A549 treated with Hydrocortisone at 1 μM for 4 hours (cell line): Measurements from ENCODE around the gene RAN. TPM values are rescaled to one million over a fixed set of nuclear protein-coding genes. Genes with fewer than 3 reads are reported as not detected.

Source experiments
- total RNA-seq: library from RNA; stranded (reverse); fragments of 200-300 nt; extraction: Qiagen RNA extraction; gene quantifications from 5 replicates; pipeline ENCODE4 v1.2.3, GENCODE V29; 2022

The RAN gene
- 1,334 to 1,779 TPM (median 1,757 TPM) in 5 replicates for total RNA-seq

GRCh38 chr12:130871286-130872178, at the start of gene RAN:
RAN (plus strand) TSS chr12:130872066; CDS start chr12:130872594, 528 bp downstream.

GRCh38 chr12:130838951-130839769, 32.7 kb upstream of the RAN start, which contains the start of gene STX2:
STX2 (minus strand) TSS chr12:130839250; CDS start chr12:130839099, 151 bp downstream.

Other genes starting within 250 kb of the RAN start
- 0.08 TPM in 1 of 5 replicates, not detected in the others for gene RIMBP2, start 155.8 kb upstream of the RAN start, total RNA-seq
- 19.6 to 30.2 TPM (median 25.7 TPM) in 5 replicates for gene STX2, start 32.8 kb upstream of the RAN start, total RNA-seq
- 0.25 to 0.78 TPM (median 0.55 TPM) in 5 replicates for gene ADGRD1, start 81.8 kb downstream of the RAN start, total RNA-seq